ENCODE measurements around the gene CHD9NB.

DNA sequence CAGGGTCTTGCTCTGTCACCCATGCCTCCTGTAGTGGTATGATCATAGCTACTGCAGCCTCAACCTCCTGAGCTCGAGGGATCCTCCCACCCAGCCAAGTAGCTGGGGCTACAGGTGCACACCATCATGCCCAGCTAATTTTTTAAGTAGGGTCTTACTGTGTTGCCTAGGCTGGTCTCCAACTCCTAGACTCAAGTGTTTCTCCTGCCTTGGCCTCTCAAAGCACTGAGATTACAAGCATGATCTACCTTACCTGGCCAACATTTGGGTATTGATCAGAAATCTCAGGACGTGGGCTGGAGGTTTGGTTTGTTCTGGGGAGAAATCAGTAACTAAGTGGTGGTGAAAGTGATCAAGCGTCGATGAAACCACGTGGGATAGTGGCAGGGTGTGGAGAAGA, 6.2 kb upstream of the CHD9NB start:
- TF ChIP-seq, protein P1, sequence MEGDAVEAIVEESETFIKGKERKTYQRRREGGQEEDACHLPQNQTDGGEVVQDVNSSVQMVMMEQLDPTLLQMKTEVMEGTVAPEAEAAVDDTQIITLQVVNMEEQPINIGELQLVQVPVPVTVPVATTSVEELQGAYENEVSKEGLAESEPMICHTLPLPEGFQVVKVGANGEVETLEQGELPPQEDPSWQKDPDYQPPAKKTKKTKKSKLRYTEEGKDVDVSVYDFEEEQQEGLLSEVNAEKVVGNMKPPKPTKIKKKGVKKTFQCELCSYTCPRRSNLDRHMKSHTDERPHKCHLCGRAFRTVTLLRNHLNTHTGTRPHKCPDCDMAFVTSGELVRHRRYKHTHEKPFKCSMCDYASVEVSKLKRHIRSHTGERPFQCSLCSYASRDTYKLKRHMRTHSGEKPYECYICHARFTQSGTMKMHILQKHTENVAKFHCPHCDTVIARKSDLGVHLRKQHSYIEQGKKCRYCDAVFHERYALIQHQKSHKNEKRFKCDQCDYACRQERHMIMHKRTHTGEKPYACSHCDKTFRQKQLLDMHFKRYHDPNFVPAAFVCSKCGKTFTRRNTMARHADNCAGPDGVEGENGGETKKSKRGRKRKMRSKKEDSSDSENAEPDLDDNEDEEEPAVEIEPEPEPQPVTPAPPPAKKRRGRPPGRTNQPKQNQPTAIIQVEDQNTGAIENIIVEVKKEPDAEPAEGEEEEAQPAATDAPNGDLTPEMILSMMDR (IDR thresholded peaks at IDR 0.05) = no peak
- TF ChIP-seq POLR2A (IDR thresholded peaks at IDR 0.05) = no peak

Data from prostate gland (tissue), 2 donors.